SKM-1 treated with dmso at 0.1 percent for 144 hours (cell line): ENCODE measurements around the gene TYK2.
A peak's percentile ranks its signal among the peaks of the same experiment; 100 is the strongest.
"Not testable (repeated sequence)": the region's sequence is repeated elsewhere in the genome, so short reads cannot be mapped to it uniquely, and the experiment has no call there.

ENCODE experiments used
- DNase-seq: peaks from one replicate; lab custom pipeline; 2025; ENCODE audit not compliant: unreplicated experiment; lab: John Stamatoyannopoulos, UW

Gene TYK2

GRCh38 chr19:10378124-10378523 is 2.2 kb downstream of the TYK2 start:
- no peak for DNase-seq

GRCh38 chr19:10377140-10377640 is 3.2 kb downstream of the TYK2 start:
- not testable (repeated sequence) for DNase-seq

GRCh38 chr19:10374931-10375330 is 5.4 kb downstream of the TYK2 start:
- peak; percentile 4 for DNase-seq

DNA sequence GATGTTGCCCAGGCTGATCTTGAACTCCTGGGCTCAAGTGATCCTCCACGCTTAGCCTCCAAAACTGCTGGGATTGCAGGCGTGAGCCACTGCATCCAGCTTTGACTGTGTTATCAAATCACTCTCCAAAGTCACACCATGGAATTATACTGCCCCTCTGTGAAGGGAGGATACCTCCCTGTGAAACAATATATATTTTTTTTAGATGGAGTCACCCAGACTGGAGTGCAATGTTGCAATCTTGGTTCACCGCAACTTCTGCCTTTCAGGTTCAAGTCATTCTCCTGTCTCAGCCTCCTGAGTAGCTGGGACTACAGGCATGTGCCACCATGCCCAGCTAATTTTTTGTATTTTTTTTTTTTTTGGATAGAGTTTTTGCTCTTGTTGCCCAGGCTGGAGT is 7.7 kb downstream of the TYK2 start:
- DNase-seq, result peak; percentile 90

DNA sequence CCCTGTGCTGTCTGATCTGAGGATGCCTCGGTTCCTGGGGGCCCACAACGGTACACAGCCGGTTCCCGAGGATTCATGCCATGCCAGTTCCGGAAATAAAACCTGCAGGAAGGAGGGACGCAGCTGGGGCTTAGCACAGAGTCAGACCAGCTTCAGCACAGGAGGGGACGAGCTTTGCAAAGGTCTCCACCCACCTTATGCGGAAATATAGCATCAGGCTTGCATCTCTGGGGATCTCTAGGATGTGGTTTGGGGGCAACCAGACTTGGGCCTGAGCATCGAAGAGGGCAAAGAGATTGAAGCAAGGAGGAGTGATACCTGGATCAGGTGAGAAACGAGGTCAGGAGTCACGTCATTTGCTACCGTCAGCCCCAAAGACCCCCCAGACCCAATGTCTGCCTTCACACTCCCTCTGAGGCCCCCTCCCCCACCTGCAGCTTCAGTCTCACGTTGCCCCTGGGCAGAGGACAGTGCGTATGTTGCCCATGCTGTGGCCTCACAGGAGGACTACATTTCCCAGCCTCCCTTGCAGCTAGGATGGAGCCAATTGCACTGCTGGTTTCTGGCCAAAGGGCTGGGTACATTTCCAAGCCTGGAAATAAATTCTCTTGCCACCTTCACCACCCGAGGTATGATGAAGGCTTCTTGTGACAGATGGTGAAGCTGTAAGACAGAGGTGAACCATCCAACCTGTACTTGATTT is 12.1 kb downstream of the TYK2 start:
- DNase-seq, result no peak

- not testable (repeated sequence) for DNase-seq
Measured at GRCh38 chr19:10366950-10367512, 13.3 kb downstream of the TYK2 start.

GRCh38 chr19:10365518-10365917 is 14.9 kb downstream of the TYK2 start:
- DNase-seq, result no peak

- no peak for DNase-seq
Measured at GRCh38 chr19:10364644-10365043, 15.7 kb downstream of the TYK2 start.

DNA sequence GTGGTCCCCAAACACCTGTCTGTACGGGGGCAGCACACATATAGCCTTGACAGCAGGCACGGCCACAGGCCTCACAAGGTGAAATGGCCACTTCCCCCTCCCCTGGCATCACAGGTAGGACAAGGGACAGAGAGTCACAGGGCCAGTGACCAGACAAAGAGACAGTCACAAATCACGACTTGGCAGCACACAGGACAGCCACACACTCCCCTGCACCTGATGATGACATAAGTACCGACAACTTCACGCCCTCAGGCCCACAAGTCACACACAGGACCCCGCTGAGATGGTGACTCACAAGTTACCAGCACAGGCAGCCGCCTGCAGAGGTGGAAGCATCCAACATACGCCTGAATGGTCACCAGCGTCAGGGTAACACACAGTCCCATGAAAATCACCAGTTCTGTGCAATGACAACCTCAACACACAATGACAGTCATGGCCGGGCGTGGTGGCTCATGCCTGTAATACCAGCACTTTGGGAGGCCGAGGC is 16.5 kb downstream of the TYK2 start:
- no peak for DNase-seq

- no peak for DNase-seq
Measured at GRCh38 chr19:10362259-10362658, 18.1 kb downstream of the TYK2 start.

- no peak for DNase-seq
Measured at GRCh38 chr19:10361569-10362011, 18.8 kb downstream of the TYK2 start.

GRCh38 chr19:10356431-10356830 is 23.9 kb downstream of the TYK2 start:
- no peak for DNase-seq

- DNase-seq, result no peak
Measured at GRCh38 chr19:10353793-10354391, 26.5 kb downstream of the TYK2 start.

DNA sequence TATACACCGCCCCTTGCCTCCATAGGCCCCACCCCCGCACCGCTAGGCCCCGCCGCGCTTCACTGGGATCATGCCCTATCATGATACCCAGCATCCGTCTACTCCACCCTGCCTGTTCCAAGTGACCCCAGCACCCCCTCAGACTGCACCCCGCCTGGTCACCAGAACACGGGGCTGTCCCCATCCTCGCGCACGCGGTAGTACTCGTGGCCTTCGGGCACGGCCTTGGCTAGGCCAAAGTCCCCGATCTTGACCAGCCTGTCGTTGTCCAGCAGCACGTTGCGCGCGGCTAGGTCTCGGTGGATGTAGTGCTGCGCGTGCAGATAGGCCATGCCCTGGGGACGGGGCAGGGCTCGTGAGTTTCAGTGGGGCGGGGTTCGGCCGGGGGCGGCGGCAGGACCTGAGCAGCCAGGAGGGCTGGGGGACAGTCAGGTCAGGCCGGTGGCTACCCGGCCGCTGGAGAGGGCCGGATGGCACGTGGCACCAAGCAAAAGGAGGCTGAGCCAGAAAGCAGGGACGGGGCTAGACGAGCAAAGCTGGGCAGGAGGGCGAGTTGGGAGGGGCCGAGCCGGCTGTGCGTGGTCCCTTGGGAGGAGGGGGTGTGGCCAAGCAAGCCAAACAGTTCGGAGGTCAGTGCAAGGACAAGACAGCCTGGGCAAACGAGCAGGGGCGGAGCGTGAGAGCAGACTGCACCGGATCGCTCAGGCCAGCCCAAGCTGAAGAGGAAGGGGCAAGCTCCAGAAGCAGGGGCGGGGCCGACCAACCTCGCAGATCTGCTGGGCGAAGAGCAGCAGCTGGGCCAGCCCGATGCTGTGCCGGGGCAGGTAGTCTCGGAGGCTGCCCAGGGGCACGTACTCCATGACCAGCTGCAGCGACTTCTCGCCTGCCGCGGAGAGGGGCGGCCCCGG is 27.4 kb downstream of the TYK2 start:
- DNase-seq, result no peak

- DNase-seq, result peak; percentile 87
Measured at GRCh38 chr19:10346509-10346908, 33.9 kb downstream of the TYK2 start.

DNA sequence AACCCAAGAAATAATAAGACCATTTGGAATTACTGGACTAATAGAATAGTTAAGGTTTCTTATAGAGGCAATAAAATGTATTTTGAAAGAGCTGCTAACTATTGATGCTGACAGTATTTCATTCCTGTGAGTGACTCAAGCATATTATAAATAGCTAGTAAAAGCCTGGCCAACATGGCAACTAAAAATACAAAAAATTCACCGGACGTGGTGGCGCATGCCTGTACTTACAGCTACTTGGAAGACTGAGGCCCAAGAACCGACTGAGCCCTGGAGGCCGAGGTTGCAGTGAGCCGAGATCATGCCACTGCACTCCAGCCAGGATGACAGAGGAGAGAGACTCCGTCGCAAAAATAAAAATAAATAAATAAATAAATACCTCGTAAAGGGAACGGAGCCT is 35.6 kb downstream of the TYK2 start:
- no peak for DNase-seq

DNA sequence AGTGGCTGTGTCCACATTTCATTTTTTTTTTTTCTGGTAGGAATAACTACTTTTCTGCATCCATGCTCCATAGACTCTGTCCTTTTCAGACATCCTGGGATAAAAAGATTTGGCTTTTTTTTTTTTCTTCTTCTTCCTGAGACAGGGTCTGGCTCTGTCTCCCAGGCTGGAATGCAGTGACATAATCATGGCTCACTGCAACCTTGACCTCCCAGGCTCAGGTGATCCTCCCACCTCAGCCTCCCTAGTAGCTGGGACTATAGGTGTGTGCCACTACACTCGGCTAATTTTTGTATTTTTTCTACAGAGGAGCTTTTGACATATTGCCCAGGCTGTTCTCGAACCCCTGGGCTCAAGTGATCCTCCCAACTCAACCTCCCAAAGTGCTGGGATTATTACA is 36.9 kb downstream of the TYK2 start:
- DNase-seq, result no peak

GRCh38 chr19:10339977-10340376 is 40.4 kb downstream of the TYK2 start:
- no peak for DNase-seq

GRCh38 chr19:10339380-10339960 is 40.9 kb downstream of the TYK2 start, which contains the start of gene ICAM3:
ICAM3 (minus strand) TSS chr19:10339624; CDS start chr19:10339614, 10 bp downstream.
- DNase-seq, result peak; percentile 43

DNA sequence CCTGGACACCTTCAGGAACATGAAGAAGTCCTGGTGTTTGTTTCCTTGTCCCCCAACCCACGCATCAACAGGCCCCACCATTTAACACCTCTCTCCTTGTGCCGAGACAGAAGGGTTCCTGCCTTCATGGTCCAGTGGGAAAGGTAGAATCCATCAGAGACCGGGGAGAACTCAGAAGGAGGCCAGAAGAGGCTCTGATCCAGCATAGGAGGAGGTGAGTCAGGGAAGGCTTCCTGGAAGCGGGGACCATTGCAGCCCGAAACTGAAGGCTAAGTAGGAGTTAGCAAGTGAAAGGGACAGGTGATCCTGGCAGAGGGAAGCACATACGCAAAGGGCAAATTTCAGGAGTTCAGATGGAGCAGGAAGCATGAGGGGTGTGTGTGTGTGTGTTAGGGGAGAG is 41.4 kb downstream of the TYK2 start:
- no peak for DNase-seq

DNA sequence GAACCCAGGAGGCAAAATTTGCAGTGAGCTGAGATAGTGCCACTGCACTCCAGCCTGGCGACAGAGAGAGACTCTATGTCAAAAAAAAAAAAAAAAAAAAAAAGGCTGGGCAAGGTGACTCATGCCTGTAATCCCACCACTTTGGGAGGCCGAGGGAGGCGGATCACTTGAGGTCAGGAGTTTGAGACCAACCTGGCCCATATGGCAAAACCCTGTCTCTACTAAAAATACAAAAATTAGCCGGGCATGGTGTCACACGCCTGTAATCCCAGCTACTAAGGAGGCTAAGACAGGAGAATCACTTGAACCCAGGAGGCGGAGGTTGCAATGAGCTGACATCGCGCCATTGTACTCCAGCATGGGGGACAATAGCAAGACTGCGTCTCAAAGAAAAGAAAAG is 43.6 kb downstream of the TYK2 start:
- not testable (repeated sequence) for DNase-seq
